Brain pericyte (primary cell): Measurements from ENCODE around the gene SREBF2.

Experiments used
- DNase-seq: peaks from one replicate; pipeline ENCODE4 v3.0.0-alpha.2; 2012; ENCODE audit warnings: low read depth, low spot score

SREBF2 gene

GRCh38 chr22:41876675-41877074 lies 43.8 kb downstream of the SREBF2 start:
- no peak for DNase-seq

GRCh38 chr22:41880653-41881052 lies 47.7 kb downstream of the SREBF2 start:
- DNase-seq, result no peak

GRCh38 chr22:41883400-41883799 lies 50.5 kb downstream of the SREBF2 start:
- no peak for DNase-seq

GRCh38 chr22:41885116-41885515 lies 52.2 kb downstream of the SREBF2 start:
- DNase-seq, result no peak

- DNase-seq, result no peak
These were observed 52.6 kb downstream of the SREBF2 start for GRCh38 chr22:41885516-41885915.

GRCh38 chr22:41888627-41889200 lies 55.8 kb downstream of the SREBF2 start:
- no peak for DNase-seq

GRCh38 chr22:41891407-41891806 lies 58.5 kb downstream of the SREBF2 start:
- no peak for DNase-seq

GRCh38 chr22:41892721-41893120 lies 59.8 kb downstream of the SREBF2 start:
- no peak for DNase-seq

- DNase-seq, result no peak
These were observed 60.9 kb downstream of the SREBF2 start for GRCh38 chr22:41893591-41894375.

GRCh38 chr22:41898645-41899044 lies 65.7 kb downstream of the SREBF2 start:
- no peak for DNase-seq

GRCh38 chr22:41899110-41899509 lies 66.2 kb downstream of the SREBF2 start:
- no peak for DNase-seq

- no peak for DNase-seq
These were observed 67.2 kb downstream of the SREBF2 start for GRCh38 chr22:41899992-41900651.

GRCh38 chr22:41900652-41901312 lies 67.9 kb downstream of the SREBF2 start:
- DNase-seq, result no peak

- DNase-seq, result no peak
These were observed 69.1 kb downstream of the SREBF2 start for GRCh38 chr22:41902016-41902415.

GRCh38 chr22:41902932-41903421 lies 70.1 kb downstream of the SREBF2 start:
- no peak for DNase-seq

- DNase-seq, result no peak
These were observed 71.8 kb downstream of the SREBF2 start for GRCh38 chr22:41904450-41905410.

GRCh38 chr22:41905411-41906202 lies 72.7 kb downstream of the SREBF2 start:
- no peak for DNase-seq

GRCh38 chr22:41906822-41907221 lies 73.9 kb downstream of the SREBF2 start:
- DNase-seq, result no peak

- no peak for DNase-seq
These were observed 74.8 kb downstream of the SREBF2 start for GRCh38 chr22:41907436-41908401.
